Activated naive CD8-positive, alpha-beta T cell treated with anti-CD3 and anti-CD28 coated beads for 36 hours (primary cell): ENCODE measurements around the gene CLNK. TPM values are rescaled to one million over a fixed set of nuclear protein-coding genes. Genes with fewer than 3 reads are reported as not detected.

ENCODE experiments used
- DNase-seq: peaks from one replicate; pipeline ENCODE4 v3.0.0; 2021
- H3K27ac Mint-ChIP-seq: one replicate; pipeline ENCODE4 v1.8.0; 2022; ENCODE audit warnings: mild to moderate bottlenecking, moderate library complexity, mixed read lengths
- H3K27me3 Mint-ChIP-seq: one replicate; pipeline ENCODE4 v1.8.0; 2022; ENCODE audit warnings: mild to moderate bottlenecking, mixed read lengths
- H3K36me3 Mint-ChIP-seq: one replicate; pipeline ENCODE4 v1.8.0; 2021; ENCODE audit warnings: mild to moderate bottlenecking, mixed read lengths
- H3K4me1 Mint-ChIP-seq: one replicate; pipeline ENCODE4 v1.8.0; 2021; ENCODE audit warnings: mixed read lengths
- H3K4me3 Mint-ChIP-seq: one replicate; pipeline ENCODE4 v1.8.0; 2022; ENCODE audit warnings: mild to moderate bottlenecking, moderate library complexity, mixed read lengths
- H3K9me3 Mint-ChIP-seq: one replicate; pipeline ENCODE4 v1.8.0; 2022; ENCODE audit warnings: mixed read lengths
- total RNA-seq, 2 experiments: library from RNA; stranded (reverse); gene quantifications; one replicate each; pipeline ENCODE4 v1.2.3, GENCODE V29; 2021

CLNK gene
- total RNA-seq, 2 experiments from 2014 or later, result 0.32 to 0.35 TPM

GRCh38 chr4:10661047-10661446 is 23.5 kb downstream of the CLNK start:
- no peak overlapping the region for H3K27ac Mint-ChIP-seq
- H3K4me1 Mint-ChIP-seq, result peaks cover 15% of the 10 kb centered on the region
- H3K27me3 Mint-ChIP-seq, result no peaks in the 10 kb centered on the region
- H3K9me3 Mint-ChIP-seq, result no peaks in the 10 kb centered on the region
- H3K4me3 Mint-ChIP-seq, result no peak overlapping the region
- no peaks in the 10 kb centered on the region for H3K36me3 Mint-ChIP-seq
- no peak for DNase-seq

- Mint-ChIP-seq H3K4me3 (no peak overlapping the region), H3K27ac (no peak overlapping the region), H3K36me3 (no peaks in the 10 kb centered on the region), H3K4me1 (peaks cover 13% of the 10 kb centered on the region), H3K9me3 (peaks cover 1% of the 10 kb centered on the region), H3K27me3 (no peaks in the 10 kb centered on the region)
- no peak for DNase-seq
Observed at GRCh38 chr4:10659251-10659650, 25.3 kb downstream of the CLNK start.

- no peak for DNase-seq
- Mint-ChIP-seq H3K4me1 (peaks cover 12% of the 10 kb centered on the region), H3K27me3 (no peaks in the 10 kb centered on the region), H3K4me3 (no peak overlapping the region), H3K27ac (no peak overlapping the region), H3K9me3 (peaks cover 4% of the 10 kb centered on the region), H3K36me3 (no peaks in the 10 kb centered on the region)
Observed at GRCh38 chr4:10656988-10657387, 27.6 kb downstream of the CLNK start.

GRCh38 chr4:10656420-10656819 is 28.1 kb downstream of the CLNK start:
- Mint-ChIP-seq H3K27me3 (no peaks in the 10 kb centered on the region), H3K27ac (no peak overlapping the region), H3K4me1 (peaks cover 12% of the 10 kb centered on the region), H3K36me3 (no peaks in the 10 kb centered on the region), H3K4me3 (no peak overlapping the region), H3K9me3 (peaks cover 4% of the 10 kb centered on the region)
- DNase-seq, result no peak

- H3K27ac Mint-ChIP-seq, result peak overlapping the region; percentile 71
- H3K4me3 Mint-ChIP-seq, result no peak overlapping the region
- H3K27me3 Mint-ChIP-seq, result no peaks in the 10 kb centered on the region
- H3K36me3 Mint-ChIP-seq, result no peaks in the 10 kb centered on the region
- H3K4me1 Mint-ChIP-seq, result peaks cover 12% of the 10 kb centered on the region
- H3K9me3 Mint-ChIP-seq, result peaks cover 4% of the 10 kb centered on the region
- no peak for DNase-seq
Observed at GRCh38 chr4:10655968-10656367, 28.6 kb downstream of the CLNK start.

GRCh38 chr4:10648479-10648878 is 36.1 kb downstream of the CLNK start:
- Mint-ChIP-seq H3K4me1 (no peaks in the 10 kb centered on the region), H3K9me3 (peaks cover 3% of the 10 kb centered on the region), H3K27ac (no peak overlapping the region), H3K36me3 (no peaks in the 10 kb centered on the region), H3K4me3 (no peak overlapping the region), H3K27me3 (no peaks in the 10 kb centered on the region)
- DNase-seq, result no peak

- H3K4me1 Mint-ChIP-seq, result no peaks in the 10 kb centered on the region
- H3K27me3 Mint-ChIP-seq, result no peaks in the 10 kb centered on the region
- no peak overlapping the region for H3K27ac Mint-ChIP-seq
- H3K36me3 Mint-ChIP-seq, result no peaks in the 10 kb centered on the region
- H3K9me3 Mint-ChIP-seq, result peaks cover 2% of the 10 kb centered on the region
- no peak overlapping the region for H3K4me3 Mint-ChIP-seq
- no peak for DNase-seq
Observed at GRCh38 chr4:10647846-10648245, 36.7 kb downstream of the CLNK start.

GRCh38 chr4:10643600-10644425 is 40.8 kb downstream of the CLNK start:
- peaks cover 5% of the 10 kb centered on the region for H3K36me3 Mint-ChIP-seq
- no peak overlapping the region for H3K4me3 Mint-ChIP-seq
- no peak overlapping the region for H3K27ac Mint-ChIP-seq
- no peak for DNase-seq
- peaks cover 10% of the 10 kb centered on the region for H3K4me1 Mint-ChIP-seq
- H3K9me3 Mint-ChIP-seq, result no peaks in the 10 kb centered on the region
- no peaks in the 10 kb centered on the region for H3K27me3 Mint-ChIP-seq

GRCh38 chr4:10640561-10641201 is 43.9 kb downstream of the CLNK start:
- no peak for DNase-seq
- H3K27me3 Mint-ChIP-seq, result no peaks in the 10 kb centered on the region
- peaks cover 10% of the 10 kb centered on the region for H3K4me1 Mint-ChIP-seq
- H3K36me3 Mint-ChIP-seq, result peaks cover 5% of the 10 kb centered on the region
- no peaks in the 10 kb centered on the region for H3K9me3 Mint-ChIP-seq
- H3K27ac Mint-ChIP-seq, result no peak overlapping the region
- no peak overlapping the region for H3K4me3 Mint-ChIP-seq

GRCh38 chr4:10639664-10640063 is 44.9 kb downstream of the CLNK start:
- no peak for DNase-seq
- no peaks in the 10 kb centered on the region for H3K27me3 Mint-ChIP-seq
- no peaks in the 10 kb centered on the region for H3K9me3 Mint-ChIP-seq
- peaks cover 5% of the 10 kb centered on the region for H3K36me3 Mint-ChIP-seq
- no peak overlapping the region for H3K27ac Mint-ChIP-seq
- peaks cover 10% of the 10 kb centered on the region for H3K4me1 Mint-ChIP-seq
- no peak overlapping the region for H3K4me3 Mint-ChIP-seq

GRCh38 chr4:10639100-10639499 is 45.5 kb downstream of the CLNK start:
- Mint-ChIP-seq H3K27me3 (no peaks in the 10 kb centered on the region), H3K27ac (no peak overlapping the region), H3K36me3 (peaks cover 5% of the 10 kb centered on the region)

GRCh38 chr4:10635091-10635490 is 49.5 kb downstream of the CLNK start:
- Mint-ChIP-seq H3K4me3 (no peak overlapping the region), H3K27me3 (no peaks in the 10 kb centered on the region), H3K4me1 (no peaks in the 10 kb centered on the region), H3K36me3 (no peaks in the 10 kb centered on the region), H3K27ac (no peak overlapping the region), H3K9me3 (no peaks in the 10 kb centered on the region)
- no peak for DNase-seq

More at GRCh38 chr4:10639100-10639499, 45.5 kb downstream of the CLNK start:
- Mint-ChIP-seq H3K4me3 (no peak overlapping the region), H3K9me3 (no peaks in the 10 kb centered on the region), H3K4me1 (peaks cover 10% of the 10 kb centered on the region)
- no peak for DNase-seq

- H3K4me1 Mint-ChIP-seq, result peaks cover 11% of the 10 kb centered on the region
- no peaks in the 10 kb centered on the region for H3K27me3 Mint-ChIP-seq
- no peak overlapping the region for H3K4me3 Mint-ChIP-seq
- peak; percentile 10 for DNase-seq
- no peak overlapping the region for H3K27ac Mint-ChIP-seq
- no peaks in the 10 kb centered on the region for H3K9me3 Mint-ChIP-seq
- H3K36me3 Mint-ChIP-seq, result no peaks in the 10 kb centered on the region
Observed at GRCh38 chr4:10629394-10629793, 55.2 kb downstream of the CLNK start.

GRCh38 chr4:10625131-10625530 is 59.4 kb downstream of the CLNK start:
- Mint-ChIP-seq H3K36me3 (no peaks in the 10 kb centered on the region), H3K27me3 (no peaks in the 10 kb centered on the region), H3K27ac (no peak overlapping the region), H3K4me3 (no peak overlapping the region), H3K4me1 (peaks cover 11% of the 10 kb centered on the region), H3K9me3 (no peaks in the 10 kb centered on the region)
- DNase-seq, result no peak

GRCh38 chr4:10623862-10624261 is 60.7 kb downstream of the CLNK start:
- Mint-ChIP-seq H3K27me3 (no peaks in the 10 kb centered on the region), H3K9me3 (no peaks in the 10 kb centered on the region), H3K4me1 (peaks cover 7% of the 10 kb centered on the region), H3K36me3 (no peaks in the 10 kb centered on the region), H3K4me3 (no peak overlapping the region), H3K27ac (no peak overlapping the region)
- no peak for DNase-seq

GRCh38 chr4:10623241-10623640 is 61.3 kb downstream of the CLNK start:
- Mint-ChIP-seq H3K27ac (no peak overlapping the region), H3K27me3 (no peaks in the 10 kb centered on the region), H3K4me3 (no peak overlapping the region), H3K36me3 (no peaks in the 10 kb centered on the region), H3K9me3 (no peaks in the 10 kb centered on the region), H3K4me1 (peaks cover 5% of the 10 kb centered on the region)
- DNase-seq, result no peak
